GM06990 (cell line): Measurements from ENCODE around the gene DPH2.

ENCODE experiments used
- DNase-seq: peaks from one replicate; pipeline ENCODE4 v3.0.0-alpha.2; 2011; ENCODE audit not compliant: insufficient read length; ENCODE audit errors: extremely low read depth
- H3K27me3 ChIP-seq: replicated peaks from 2 replicates; pipeline ENCODE4 v1.6.0; 2011; ENCODE audit warnings: low read length; ENCODE audit not compliant: control insufficient read depth, insufficient read depth
- H3K36me3 ChIP-seq: 2 replicates; pipeline ENCODE4 v1.5.1; 2011; ENCODE audit warnings: low read length; ENCODE audit not compliant: control insufficient read depth, insufficient read depth
- H3K4me3 ChIP-seq: replicated peaks from 2 replicates; pipeline ENCODE4 v1.5.1; 2011; ENCODE audit warnings: low read depth, mild to moderate bottlenecking, control low read depth, low read length
- TF ChIP-seq, protein P1 (sequence below): IDR thresholded peaks from 2 replicates; pipeline ENCODE4 v1.5.1; 2011; ENCODE audit warnings: low read length, control low read depth, mild to moderate bottlenecking, inconsistent platforms; ENCODE audit not compliant: insufficient read depth, poor library complexity, severe bottlenecking

The DPH2 gene

DNA sequence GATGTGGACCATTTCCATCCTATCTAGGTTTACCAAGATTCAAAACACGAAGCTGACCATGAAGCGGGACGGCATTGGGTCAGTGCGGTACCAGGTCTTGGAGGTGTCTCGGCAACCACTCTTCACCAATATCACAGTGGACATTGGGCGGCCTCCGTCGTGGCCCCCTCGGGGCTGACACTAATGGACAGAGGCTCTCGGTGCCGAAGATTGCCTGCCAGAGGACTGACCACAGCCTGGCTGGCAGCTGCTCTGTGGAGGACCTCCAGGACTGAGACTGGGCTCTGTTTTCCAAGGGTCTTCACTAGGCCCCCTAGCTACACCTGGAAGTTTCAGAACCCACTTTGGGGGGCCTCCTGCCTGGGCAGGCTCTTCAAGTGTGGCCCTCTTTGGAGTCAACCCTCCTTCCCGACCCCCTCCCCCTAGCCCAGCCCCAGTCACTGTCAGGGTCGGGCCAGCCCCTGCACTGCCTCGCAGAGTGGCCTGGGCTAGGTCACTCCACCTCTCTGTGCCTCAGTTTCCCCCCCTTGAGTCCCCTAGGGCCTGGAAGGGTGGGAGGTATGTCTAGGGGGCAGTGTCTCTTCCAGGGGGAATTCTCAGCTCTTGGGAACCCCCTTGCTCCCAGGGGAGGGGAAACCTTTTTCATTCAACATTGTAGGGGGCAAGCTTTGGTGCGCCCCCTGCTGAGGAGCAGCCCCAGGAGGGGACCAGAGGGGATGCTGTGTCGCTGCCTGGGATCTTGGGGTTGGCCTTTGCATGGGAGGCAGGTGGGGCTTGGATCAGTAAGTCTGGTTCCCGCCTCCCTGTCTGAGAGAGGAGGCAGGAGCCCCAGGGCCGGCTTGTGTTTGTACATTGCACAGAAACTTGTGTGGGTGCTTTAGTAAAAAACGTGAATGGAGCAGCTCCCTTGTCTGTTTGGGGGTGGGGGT lies 20.7 kb downstream of the DPH2 start:
- no peak for DNase-seq
- Histone ChIP-seq H3K4me3 (peak overlapping the region; percentile 85), H3K27me3 (no peaks in the 10 kb centered on the region), H3K36me3 (no peaks in the 10 kb centered on the region)
- TF ChIP-seq, protein P1, sequence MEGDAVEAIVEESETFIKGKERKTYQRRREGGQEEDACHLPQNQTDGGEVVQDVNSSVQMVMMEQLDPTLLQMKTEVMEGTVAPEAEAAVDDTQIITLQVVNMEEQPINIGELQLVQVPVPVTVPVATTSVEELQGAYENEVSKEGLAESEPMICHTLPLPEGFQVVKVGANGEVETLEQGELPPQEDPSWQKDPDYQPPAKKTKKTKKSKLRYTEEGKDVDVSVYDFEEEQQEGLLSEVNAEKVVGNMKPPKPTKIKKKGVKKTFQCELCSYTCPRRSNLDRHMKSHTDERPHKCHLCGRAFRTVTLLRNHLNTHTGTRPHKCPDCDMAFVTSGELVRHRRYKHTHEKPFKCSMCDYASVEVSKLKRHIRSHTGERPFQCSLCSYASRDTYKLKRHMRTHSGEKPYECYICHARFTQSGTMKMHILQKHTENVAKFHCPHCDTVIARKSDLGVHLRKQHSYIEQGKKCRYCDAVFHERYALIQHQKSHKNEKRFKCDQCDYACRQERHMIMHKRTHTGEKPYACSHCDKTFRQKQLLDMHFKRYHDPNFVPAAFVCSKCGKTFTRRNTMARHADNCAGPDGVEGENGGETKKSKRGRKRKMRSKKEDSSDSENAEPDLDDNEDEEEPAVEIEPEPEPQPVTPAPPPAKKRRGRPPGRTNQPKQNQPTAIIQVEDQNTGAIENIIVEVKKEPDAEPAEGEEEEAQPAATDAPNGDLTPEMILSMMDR: peak; percentile 30

- DNase-seq: no peak
- no peaks in the 10 kb centered on the region for H3K36me3 ChIP-seq
- peak overlapping the region; percentile 85 for H3K4me3 ChIP-seq
- no peaks in the 10 kb centered on the region for H3K27me3 ChIP-seq
- TF ChIP-seq, protein P1: no peak
These were observed 21.3 kb downstream of the DPH2 start for GRCh38 chr1:43991200-43991475.

- H3K27me3 ChIP-seq: no peaks in the 10 kb centered on the region
- DNase-seq: peak; percentile 81
- no peaks in the 10 kb centered on the region for H3K36me3 ChIP-seq
- TF ChIP-seq, protein P1: no peak
- H3K4me3 ChIP-seq: peak within 1 kb of the TSS; percentile 85
These were observed 21.8 kb downstream of the DPH2 start, which contains the start of gene CCDC24 for GRCh38 chr1:43991476-43992231. Gene CCDC24 (plus strand): TSS chr1:43991599. CDS start chr1:43991879, 280 bp downstream.

DNA sequence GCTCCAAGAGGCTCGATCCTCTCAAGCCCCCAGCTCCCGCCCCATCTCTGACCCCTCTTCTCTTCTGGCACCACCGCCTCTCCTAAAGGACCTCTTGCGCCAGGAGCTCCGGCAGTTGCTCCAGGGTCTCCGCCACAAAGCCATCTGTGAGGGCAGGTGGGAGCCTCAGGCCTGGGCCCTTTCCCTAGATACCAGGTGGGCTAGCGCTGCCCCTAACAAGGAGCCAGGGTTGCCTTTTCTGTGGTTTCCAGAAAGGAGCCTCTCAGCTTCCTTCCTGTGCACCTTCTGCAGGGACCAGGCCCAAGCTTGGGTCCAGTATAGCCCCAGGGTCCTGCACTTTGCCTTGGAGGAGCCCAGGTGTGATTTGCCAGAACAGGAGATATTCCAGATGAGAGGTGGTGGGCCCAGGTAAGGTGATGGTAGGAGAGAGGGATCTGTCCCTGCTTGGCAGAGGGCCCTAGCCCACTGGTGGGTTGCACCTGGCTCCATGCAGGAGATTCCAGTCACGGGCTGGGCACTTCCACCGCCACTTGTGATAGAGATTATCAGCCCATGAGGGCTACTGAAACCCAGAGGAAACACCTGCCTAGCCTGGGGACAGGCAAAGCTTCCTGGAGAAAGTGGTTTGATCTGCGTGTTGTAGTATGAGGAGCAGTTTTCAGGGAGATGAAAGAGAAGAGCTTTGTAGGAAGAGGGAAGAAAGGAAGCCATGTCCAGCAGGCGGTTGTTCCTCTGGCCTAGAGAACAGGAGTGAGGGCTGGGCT lies 22.6 kb downstream of the DPH2 start:
- Histone ChIP-seq H3K4me3 (peak overlapping the region; percentile 85), H3K36me3 (no peaks in the 10 kb centered on the region), H3K27me3 (no peaks in the 10 kb centered on the region)
- TF ChIP-seq, protein P1: no peak
- DNase-seq: no peak

DNA sequence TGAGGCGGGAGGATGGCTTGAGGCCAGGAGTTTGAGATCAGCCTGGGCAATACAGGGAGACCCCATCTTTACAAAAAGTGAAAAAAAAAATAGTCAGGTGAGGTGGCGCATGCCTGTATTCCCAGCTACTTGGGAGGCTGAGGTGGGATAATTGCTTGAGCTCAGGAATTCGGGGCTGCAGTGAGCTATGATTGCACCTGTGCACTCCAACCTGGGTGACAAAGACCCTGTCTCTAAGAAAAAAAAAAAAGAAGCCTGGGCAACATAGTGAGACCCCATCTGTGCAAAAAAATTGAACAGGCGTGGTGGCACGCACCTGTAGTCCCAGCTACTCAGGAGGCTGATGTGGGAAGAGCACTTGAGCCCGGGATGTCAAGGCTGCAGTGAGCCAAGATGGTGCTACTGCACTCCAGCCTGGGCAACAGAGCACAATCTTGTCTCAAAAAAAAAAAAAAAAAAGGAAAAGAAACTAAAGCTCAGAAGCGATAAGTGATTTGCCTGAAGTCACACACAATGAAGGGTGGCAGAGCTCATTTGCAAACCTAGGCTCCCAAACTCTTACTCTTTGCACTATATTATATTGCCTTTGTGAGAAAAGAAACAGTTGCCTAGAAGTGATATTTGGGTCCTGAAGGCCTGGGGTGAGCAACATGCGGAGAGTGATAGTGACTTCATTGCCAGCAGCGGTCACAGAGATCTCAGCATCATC lies 23.6 kb downstream of the DPH2 start:
- Histone ChIP-seq H3K27me3 (no peaks in the 10 kb centered on the region), H3K36me3 (no peaks in the 10 kb centered on the region), H3K4me3 (no peak overlapping the region)
- TF ChIP-seq, protein P1: no peak
- no peak for DNase-seq
